ENCODE results near the gene GRIK4.

The GRIK4 gene

GRCh38 chr11:120794748-120795147 lies 283.2 kb downstream of the GRIK4 start:
- H3K4me3 ChIP-seq (ENCODE audit: low read length) = no peak overlapping the region
- DNase-seq (ENCODE audit: low read depth) = no peak
- TF ChIP-seq CTCF (conservative IDR thresholded peaks at IDR 0.05; ENCODE audit: low read length) = no peak

GRCh38 chr11:120795185-120795584 lies 283.6 kb downstream of the GRIK4 start:
- H3K4me3 ChIP-seq (ENCODE audit: low read length) = no peak overlapping the region
- TF ChIP-seq CTCF (conservative IDR thresholded peaks at IDR 0.05; ENCODE audit: low read length) = no peak
- DNase-seq (ENCODE audit: low read depth) = no peak

- no peak for TF ChIP-seq CTCF (conservative IDR thresholded peaks at IDR 0.05; ENCODE audit: low read length)
- DNase-seq (ENCODE audit: low read depth) = no peak
- H3K4me3 ChIP-seq (ENCODE audit: low read length) = no peak overlapping the region
These were observed 285.6 kb downstream of the GRIK4 start for GRCh38 chr11:120797143-120797542.

GRCh38 chr11:120798854-120799253 lies 287.3 kb downstream of the GRIK4 start:
- no peak overlapping the region for H3K4me3 ChIP-seq (ENCODE audit: low read length)
- TF ChIP-seq CTCF (conservative IDR thresholded peaks at IDR 0.05; ENCODE audit: low read length) = no peak
- no peak for DNase-seq (ENCODE audit: low read depth)

- DNase-seq (ENCODE audit: low read depth) = no peak
- no peak overlapping the region for H3K4me3 ChIP-seq (ENCODE audit: low read length)
- no peak for TF ChIP-seq CTCF (conservative IDR thresholded peaks at IDR 0.05; ENCODE audit: low read length)
These were observed 288.7 kb downstream of the GRIK4 start for GRCh38 chr11:120800206-120800605.

- H3K4me3 ChIP-seq (ENCODE audit: low read length) = no peak overlapping the region
- TF ChIP-seq CTCF (conservative IDR thresholded peaks at IDR 0.05; ENCODE audit: low read length) = peak; percentile 89
- peak; percentile 50 for DNase-seq (ENCODE audit: low read depth)
These were observed 290.5 kb downstream of the GRIK4 start for GRCh38 chr11:120801801-120802689.

- DNase-seq (ENCODE audit: low read depth) = no peak
- no peak for TF ChIP-seq CTCF (conservative IDR thresholded peaks at IDR 0.05; ENCODE audit: low read length)
- no peak overlapping the region for H3K4me3 ChIP-seq (ENCODE audit: low read length)
These were observed 294.5 kb downstream of the GRIK4 start for GRCh38 chr11:120805960-120806555.
